ENCODE results near the gene EGFLAM.

The EGFLAM gene

DNA sequence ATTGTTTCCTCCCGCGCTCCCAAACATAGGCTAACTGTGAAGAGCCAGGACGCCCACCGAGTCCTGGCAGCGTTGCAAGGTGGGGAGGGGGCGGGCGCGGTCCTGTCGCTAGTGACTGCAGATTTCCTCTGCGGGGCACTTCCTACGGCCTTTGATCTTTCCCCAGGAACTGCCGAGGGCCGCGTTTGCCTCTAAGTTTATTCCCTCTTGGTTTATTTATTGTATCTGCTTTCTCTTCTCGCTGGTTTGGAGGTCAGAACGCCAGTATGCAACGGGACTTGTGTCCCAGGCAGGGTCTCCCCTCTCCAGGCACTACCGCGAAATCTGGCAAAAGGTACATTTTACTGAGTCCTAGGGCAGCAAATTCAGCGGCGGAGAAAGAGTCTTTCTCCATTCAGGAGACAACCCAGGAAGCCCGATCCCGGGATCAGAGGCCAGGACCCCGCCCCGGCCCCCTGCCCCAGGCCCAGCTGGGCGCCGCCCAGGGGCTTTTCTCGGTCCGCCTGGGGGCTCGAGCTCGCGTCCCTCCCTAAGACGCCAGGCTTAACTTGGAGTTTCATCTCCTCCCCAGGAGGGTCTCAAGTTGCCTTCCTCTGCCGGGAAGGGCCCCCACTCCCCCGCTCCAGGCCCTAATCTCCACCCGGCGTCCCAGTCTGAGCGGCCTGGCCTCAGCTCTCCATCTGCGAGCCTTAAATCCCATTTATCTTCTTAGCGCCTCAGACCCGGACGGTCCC, 884 bp upstream of the EGFLAM start:
- Histone ChIP-seq H2BK5ac (ENCODE audit: low read depth, low read length, poor library complexity) (no peak overlapping the region), H3K4me1 (ENCODE audit: control insufficient read depth in 1 of 2, insufficient read depth in 2 of 2, low read length in 2 of 2) (peaks cover 7 to 10% of the 10 kb centered on the region in 2 experiments), H3K79me2 (ENCODE audit: control insufficient read depth, insufficient read depth, low read length, poor library complexity) (no peaks in the 10 kb centered on the region), H3K36me3 (ENCODE audit: control insufficient read depth in 1 of 2, insufficient read depth in 2 of 2, low read length in 2 of 2) (no peaks in the 10 kb centered on the region), H4K91ac (ENCODE audit: low read depth, low read length) (no peak overlapping the region), H4K8ac (ENCODE audit: low read depth, low read length) (no peak overlapping the region), H4K12ac (ENCODE audit: low read depth, low read length) (no peak overlapping the region), H2BK12ac (ENCODE audit: low read length) (no peak overlapping the region), H3K27ac (ENCODE audit: low read depth, low read length) (no peak overlapping the region), H2AFZ (ENCODE audit: insufficient read depth, low read length, poor library complexity) (no peak overlapping the region), H3K79me1 (ENCODE audit: low read length) (no peaks in the 10 kb centered on the region), H2AK5ac (ENCODE audit: low read length) (no peak overlapping the region), H2BK120ac (ENCODE audit: insufficient read depth, low read length, poor library complexity) (no peak overlapping the region), H3K14ac (ENCODE audit: low read length) (no peak overlapping the region), H3K18ac (ENCODE audit: low read length) (no peak overlapping the region), H3K9me3 (ENCODE audit: insufficient read depth, low read depth, low read length) (no peaks in the 10 kb centered on the region), H3K4me2 (ENCODE audit: low read length) (peak overlapping the region; percentile 97), H3K9ac (ENCODE audit: low read length) (no peak overlapping the region), H3K4ac (ENCODE audit: low read depth, low read length) (no peak overlapping the region), H3K4me3 (ENCODE audit: low read depth, low read length) (no peak overlapping the region), H3K23ac (ENCODE audit: low read length) (no peak overlapping the region), H3K27me3 (ENCODE audit: insufficient read depth, low read length) (peaks cover 46% of the 10 kb centered on the region)
- no peak for DNase-seq
- WGBS (ENCODE audit: extremely low coverage, insufficient coverage, insufficient read length): no CpG with 5 or more reads among the region's 42 CpGs

DNA sequence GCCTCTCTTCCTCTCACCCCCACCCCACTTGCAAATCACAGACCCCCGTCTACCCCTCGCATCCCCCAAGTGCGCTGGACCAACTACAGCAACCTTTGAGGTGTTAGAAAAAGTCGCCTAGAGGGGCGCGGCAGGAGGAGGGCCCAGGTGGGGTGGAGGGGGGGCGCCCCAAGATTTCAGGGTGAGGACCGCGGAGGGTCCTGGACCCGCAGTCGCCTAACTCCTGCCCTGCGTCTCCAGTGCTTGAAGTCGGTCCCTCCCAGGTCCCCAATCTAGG, 379 bp upstream of the EGFLAM start:
- no peak overlapping the region for H3K27ac ChIP-seq (ENCODE audit: low read depth, low read length)
- no CpG with 5 or more reads among the region's 13 CpGs for WGBS (ENCODE audit: extremely low coverage, insufficient coverage, insufficient read length)
- no peaks in the 10 kb centered on the region for H3K9me3 ChIP-seq (ENCODE audit: insufficient read depth, low read depth, low read length)
- no peak for DNase-seq
- H3K36me3 ChIP-seq (ENCODE audit: control insufficient read depth in 1 of 2, insufficient read depth in 2 of 2, low read length in 2 of 2): no peaks in the 10 kb centered on the region
- no peaks in the 10 kb centered on the region for H3K79me1 ChIP-seq (ENCODE audit: low read length)
- H3K27me3 ChIP-seq (ENCODE audit: insufficient read depth, low read length): peaks cover 46% of the 10 kb centered on the region
- H3K18ac ChIP-seq (ENCODE audit: low read length): no peak overlapping the region
- H3K4me2 ChIP-seq (ENCODE audit: low read length): peak overlapping the region; percentile 97
- H3K4me3 ChIP-seq (ENCODE audit: low read depth, low read length): peak overlapping the region; percentile 25
- H4K12ac ChIP-seq (ENCODE audit: low read depth, low read length): no peak overlapping the region
- peaks cover 7 to 10% of the 10 kb centered on the region in 2 experiments for H3K4me1 ChIP-seq (ENCODE audit: control insufficient read depth in 1 of 2, insufficient read depth in 2 of 2, low read length in 2 of 2)
- no peak overlapping the region for H3K23ac ChIP-seq (ENCODE audit: low read length)
- no peak overlapping the region for H2BK120ac ChIP-seq (ENCODE audit: insufficient read depth, low read length, poor library complexity)
- no peaks in the 10 kb centered on the region for H3K79me2 ChIP-seq (ENCODE audit: control insufficient read depth, insufficient read depth, low read length, poor library complexity)
- no peak overlapping the region for H3K9ac ChIP-seq (ENCODE audit: low read length)
- H4K91ac ChIP-seq (ENCODE audit: low read depth, low read length): no peak overlapping the region
- H2BK12ac ChIP-seq (ENCODE audit: low read length): no peak overlapping the region
- no peak overlapping the region for H2BK5ac ChIP-seq (ENCODE audit: low read depth, low read length, poor library complexity)
- H4K8ac ChIP-seq (ENCODE audit: low read depth, low read length): no peak overlapping the region
- no peak overlapping the region for H3K4ac ChIP-seq (ENCODE audit: low read depth, low read length)
- H2AFZ ChIP-seq (ENCODE audit: insufficient read depth, low read length, poor library complexity): no peak overlapping the region
- no peak overlapping the region for H2AK5ac ChIP-seq (ENCODE audit: low read length)
- no peak overlapping the region for H3K14ac ChIP-seq (ENCODE audit: low read length)

DNA sequence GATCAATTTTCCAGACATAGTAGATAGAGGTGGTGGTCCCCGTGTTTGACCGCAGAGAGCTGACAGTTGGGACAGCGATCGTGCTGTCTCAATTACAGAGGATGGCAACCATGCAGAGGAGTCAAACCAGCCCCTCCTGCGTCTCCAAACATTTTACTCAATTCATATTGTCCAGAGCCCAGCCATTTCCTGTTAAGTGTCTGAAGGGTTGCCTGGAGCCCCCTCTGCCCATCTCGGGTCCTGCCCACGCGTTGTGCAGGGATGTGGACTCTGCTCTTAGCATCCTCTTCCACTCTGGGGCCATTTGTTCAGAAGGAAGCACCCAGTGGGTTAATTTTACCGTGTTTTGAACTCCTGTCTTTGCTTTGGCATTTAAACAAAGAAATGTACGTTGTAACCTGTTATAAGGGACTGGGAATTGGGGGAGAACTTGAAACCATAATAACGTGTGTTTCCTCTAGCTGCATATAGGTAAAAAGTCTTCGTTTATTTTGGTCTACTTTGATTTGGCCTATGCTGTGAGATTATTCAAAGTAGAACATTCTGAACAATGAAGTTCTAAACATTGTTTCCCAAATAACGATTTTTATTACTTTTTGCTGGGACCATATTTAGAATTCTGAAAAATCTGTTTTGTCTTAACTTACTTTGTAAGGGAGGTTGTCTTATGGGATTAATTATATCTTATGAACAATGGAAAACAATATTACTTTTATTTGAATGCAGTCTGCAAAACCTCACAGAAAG, 876 bp downstream of the EGFLAM start:
- no peaks in the 10 kb centered on the region for H3K79me2 ChIP-seq (ENCODE audit: control insufficient read depth, insufficient read depth, low read length, poor library complexity)
- no peak overlapping the region for H2AFZ ChIP-seq (ENCODE audit: insufficient read depth, low read length, poor library complexity)
- no peaks in the 10 kb centered on the region for H3K9me3 ChIP-seq (ENCODE audit: insufficient read depth, low read depth, low read length)
- H3K27ac ChIP-seq (ENCODE audit: low read depth, low read length): no peak overlapping the region
- no peaks in the 10 kb centered on the region for H3K79me1 ChIP-seq (ENCODE audit: low read length)
- no peak overlapping the region for H3K9ac ChIP-seq (ENCODE audit: low read length)
- no peak overlapping the region for H3K18ac ChIP-seq (ENCODE audit: low read length)
- no peak overlapping the region for H3K4me3 ChIP-seq (ENCODE audit: low read depth, low read length)
- WGBS (ENCODE audit: extremely low coverage, insufficient coverage, insufficient read length): no CpG with 5 or more reads among the region's 13 CpGs
- no peak overlapping the region for H2BK12ac ChIP-seq (ENCODE audit: low read length)
- H3K4me2 ChIP-seq (ENCODE audit: low read length): peak overlapping the region; percentile 97
- no peak overlapping the region for H2AK5ac ChIP-seq (ENCODE audit: low read length)
- no peak overlapping the region for H4K12ac ChIP-seq (ENCODE audit: low read depth, low read length)
- H3K36me3 ChIP-seq (ENCODE audit: control insufficient read depth in 1 of 2, insufficient read depth in 2 of 2, low read length in 2 of 2): no peaks in the 10 kb centered on the region
- no peak overlapping the region for H3K23ac ChIP-seq (ENCODE audit: low read length)
- H4K91ac ChIP-seq (ENCODE audit: low read depth, low read length): no peak overlapping the region
- no peak overlapping the region for H2BK5ac ChIP-seq (ENCODE audit: low read depth, low read length, poor library complexity)
- H3K4me1 ChIP-seq (ENCODE audit: control insufficient read depth in 1 of 2, insufficient read depth in 2 of 2, low read length in 2 of 2): peaks cover 7 to 10% of the 10 kb centered on the region in 2 experiments
- no peak overlapping the region for H4K8ac ChIP-seq (ENCODE audit: low read depth, low read length)
- no peak overlapping the region for H3K14ac ChIP-seq (ENCODE audit: low read length)
- no peak overlapping the region for H2BK120ac ChIP-seq (ENCODE audit: insufficient read depth, low read length, poor library complexity)
- DNase-seq: no peak
- H3K27me3 ChIP-seq (ENCODE audit: insufficient read depth, low read length): peaks cover 46% of the 10 kb centered on the region
- H3K4ac ChIP-seq (ENCODE audit: low read depth, low read length): no peak overlapping the region

DNA sequence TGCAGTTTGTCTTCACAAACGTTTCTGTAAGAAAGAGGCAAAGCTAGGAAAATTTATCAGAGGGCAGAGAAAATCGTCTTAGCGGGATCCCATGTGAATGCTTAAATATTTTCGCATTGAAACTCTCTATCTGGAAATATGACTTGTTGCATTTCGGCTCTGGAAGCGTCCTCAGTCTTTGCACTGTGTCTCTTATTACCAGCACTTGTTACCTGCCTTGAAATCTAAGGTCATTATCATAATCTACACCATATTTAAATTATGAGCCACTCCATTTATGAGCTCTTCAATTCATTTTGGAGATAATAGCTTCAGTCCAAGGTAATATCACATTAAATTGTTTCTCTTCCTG, 1.4 kb downstream of the EGFLAM start:
- Histone ChIP-seq H3K79me1 (ENCODE audit: low read length) (no peaks in the 10 kb centered on the region), H3K23ac (ENCODE audit: low read length) (no peak overlapping the region), H3K4me1 (ENCODE audit: control insufficient read depth in 1 of 2, insufficient read depth in 2 of 2, low read length in 2 of 2) (peaks cover 7 to 10% of the 10 kb centered on the region in 2 experiments), H3K4me2 (ENCODE audit: low read length) (no peak overlapping the region), H3K36me3 (ENCODE audit: control insufficient read depth in 1 of 2, insufficient read depth in 2 of 2, low read length in 2 of 2) (no peaks in the 10 kb centered on the region), H3K9me3 (ENCODE audit: insufficient read depth, low read depth, low read length) (no peaks in the 10 kb centered on the region), H3K4ac (ENCODE audit: low read depth, low read length) (no peak overlapping the region), H4K8ac (ENCODE audit: low read depth, low read length) (no peak overlapping the region), H3K27ac (ENCODE audit: low read depth, low read length) (no peak overlapping the region), H3K27me3 (ENCODE audit: insufficient read depth, low read length) (peaks cover 46% of the 10 kb centered on the region), H4K12ac (ENCODE audit: low read depth, low read length) (no peak overlapping the region), H3K18ac (ENCODE audit: low read length) (no peak overlapping the region), H3K14ac (ENCODE audit: low read length) (no peak overlapping the region), H3K4me3 (ENCODE audit: low read depth, low read length) (no peak overlapping the region), H2BK120ac (ENCODE audit: insufficient read depth, low read length, poor library complexity) (no peak overlapping the region), H3K79me2 (ENCODE audit: control insufficient read depth, insufficient read depth, low read length, poor library complexity) (no peaks in the 10 kb centered on the region), H4K91ac (ENCODE audit: low read depth, low read length) (no peak overlapping the region), H3K9ac (ENCODE audit: low read length) (no peak overlapping the region), H2BK12ac (ENCODE audit: low read length) (no peak overlapping the region), H2AK5ac (ENCODE audit: low read length) (no peak overlapping the region), H2AFZ (ENCODE audit: insufficient read depth, low read length, poor library complexity) (no peak overlapping the region), H2BK5ac (ENCODE audit: low read depth, low read length, poor library complexity) (no peak overlapping the region)
- no CpG with 5 or more reads among the region's 6 CpGs for WGBS (ENCODE audit: extremely low coverage, insufficient coverage, insufficient read length)
- no peak for DNase-seq
